Mesothelial cell of epicardium (in vitro differentiated cells): ENCODE results near the gene ZFPM1. TPM values are rescaled to one million over a fixed set of nuclear protein-coding genes. Genes with fewer than 3 reads are reported as not detected.

Experiments
- DNase-seq, 2 experiments: peaks; one replicate each; pipeline ENCODE4 v3.0.0; 2021; ENCODE audit warnings: low spot score in 2 of 2; ENCODE audit not compliant: unreplicated experiment in 2 of 2
- H3K27ac Mint-ChIP-seq: 2 replicates; pipeline ENCODE4 v1.8.0; 2021; ENCODE audit warnings: mixed read lengths
- H3K27me3 Mint-ChIP-seq: 2 replicates; pipeline ENCODE4 v1.8.0; 2021; ENCODE audit warnings: low read depth, mixed read lengths
- H3K36me3 Mint-ChIP-seq: 2 replicates; pipeline ENCODE4 v1.8.0; 2021; ENCODE audit warnings: mixed read lengths
- H3K4me1 Mint-ChIP-seq: 2 replicates; pipeline ENCODE4 v1.8.0; 2021; ENCODE audit warnings: mixed read lengths
- H3K4me3 Mint-ChIP-seq: 2 replicates; pipeline ENCODE4 v1.8.0; 2021; ENCODE audit warnings: mild to moderate bottlenecking, moderate library complexity, mixed read lengths
- H3K9me3 Mint-ChIP-seq: 2 replicates; pipeline ENCODE4 v1.8.0; 2021; ENCODE audit warnings: mixed read lengths
- total RNA-seq: library from RNA; stranded (reverse); gene quantifications from 3 replicates; pipeline ENCODE4 v1.2.1, GENCODE V29; 2021
- TF ChIP-seq, protein P1 (sequence below): fragments of 200-600 bp; sonication (generic); IDR thresholded peaks from one replicate; pipeline ENCODE4 v1.5.0; 2021; ENCODE audit warnings: antibody characterized with exemption; ENCODE audit not compliant: unreplicated experiment

The ZFPM1 gene
- total RNA-seq, 1 donor from 2014 or later, result 56.2 TPM

DNA sequence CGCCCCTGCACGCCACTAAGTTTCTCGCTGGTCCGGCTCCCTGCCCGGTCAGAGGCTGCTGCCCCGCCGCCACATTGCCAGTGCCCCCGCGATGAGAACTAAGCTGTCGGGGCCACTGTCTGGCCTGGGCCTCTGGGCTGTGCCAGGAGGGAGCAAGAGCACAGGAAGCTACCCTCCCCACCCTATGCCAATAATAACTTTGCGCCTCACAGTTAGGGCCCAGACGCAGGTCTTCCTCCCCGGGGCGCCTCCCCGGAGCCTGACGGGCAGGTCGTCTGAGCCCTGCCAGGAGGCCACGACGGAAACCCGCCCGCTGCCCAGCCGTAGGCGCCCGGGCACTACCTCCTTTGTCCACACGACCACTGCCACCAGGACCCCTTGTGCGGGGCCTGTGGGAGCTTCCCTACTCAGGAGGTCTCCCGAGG, 1.5 kb downstream of the ZFPM1 start:
- H3K9me3 Mint-ChIP-seq, result no peaks in the 10 kb centered on the region
- TF ChIP-seq, protein P1, sequence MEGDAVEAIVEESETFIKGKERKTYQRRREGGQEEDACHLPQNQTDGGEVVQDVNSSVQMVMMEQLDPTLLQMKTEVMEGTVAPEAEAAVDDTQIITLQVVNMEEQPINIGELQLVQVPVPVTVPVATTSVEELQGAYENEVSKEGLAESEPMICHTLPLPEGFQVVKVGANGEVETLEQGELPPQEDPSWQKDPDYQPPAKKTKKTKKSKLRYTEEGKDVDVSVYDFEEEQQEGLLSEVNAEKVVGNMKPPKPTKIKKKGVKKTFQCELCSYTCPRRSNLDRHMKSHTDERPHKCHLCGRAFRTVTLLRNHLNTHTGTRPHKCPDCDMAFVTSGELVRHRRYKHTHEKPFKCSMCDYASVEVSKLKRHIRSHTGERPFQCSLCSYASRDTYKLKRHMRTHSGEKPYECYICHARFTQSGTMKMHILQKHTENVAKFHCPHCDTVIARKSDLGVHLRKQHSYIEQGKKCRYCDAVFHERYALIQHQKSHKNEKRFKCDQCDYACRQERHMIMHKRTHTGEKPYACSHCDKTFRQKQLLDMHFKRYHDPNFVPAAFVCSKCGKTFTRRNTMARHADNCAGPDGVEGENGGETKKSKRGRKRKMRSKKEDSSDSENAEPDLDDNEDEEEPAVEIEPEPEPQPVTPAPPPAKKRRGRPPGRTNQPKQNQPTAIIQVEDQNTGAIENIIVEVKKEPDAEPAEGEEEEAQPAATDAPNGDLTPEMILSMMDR, result no peak
- H3K36me3 Mint-ChIP-seq, result no peaks in the 10 kb centered on the region
- H3K4me1 Mint-ChIP-seq, result peaks cover 19% of the 10 kb centered on the region
- peak in 1 of 2 experiments; percentile 52 for DNase-seq
- H3K27ac Mint-ChIP-seq, result peak overlapping the region; percentile 88
- H3K27me3 Mint-ChIP-seq, result peaks cover 4% of the 10 kb centered on the region
- peak overlapping the region; percentile 82 for H3K4me3 Mint-ChIP-seq

DNA sequence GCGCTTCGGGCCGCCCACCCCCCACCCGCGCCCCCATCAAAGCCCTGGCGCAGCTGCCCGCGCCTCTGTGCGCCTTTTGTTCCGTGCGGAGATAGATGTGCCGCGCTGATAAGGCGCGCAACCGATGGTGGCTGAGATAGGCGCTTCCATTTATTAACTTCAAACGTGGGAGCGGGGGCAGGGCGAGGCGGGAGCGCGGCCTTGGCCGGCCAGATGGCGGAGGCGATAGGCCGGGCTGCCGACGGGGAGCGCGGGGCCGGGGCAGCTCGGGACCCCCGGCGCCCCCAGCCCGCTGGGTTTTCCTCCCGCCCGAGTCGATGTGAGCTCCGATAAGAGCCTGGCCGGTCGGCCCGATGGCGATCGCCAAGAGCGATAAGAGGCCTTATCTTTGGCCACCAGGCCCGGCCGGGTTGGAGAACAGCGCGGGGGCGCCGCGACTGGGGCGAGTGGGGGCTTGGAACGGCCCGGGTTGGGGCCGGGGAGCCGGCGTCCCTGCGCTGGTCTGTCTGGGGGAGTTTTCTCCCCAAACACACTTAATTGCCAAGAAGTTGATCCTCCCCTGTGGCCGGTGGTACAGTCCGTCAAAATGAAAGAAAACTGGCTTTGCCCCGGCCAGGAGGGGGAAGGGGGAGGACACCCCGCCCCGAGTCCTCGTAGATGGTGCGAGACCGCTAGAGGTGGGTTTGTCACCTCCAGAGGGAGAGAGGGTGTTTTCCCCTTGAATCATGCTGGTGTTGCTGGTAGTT, 2.7 kb downstream of the ZFPM1 start:
- Mint-ChIP-seq H3K9me3 (no peaks in the 10 kb centered on the region), H3K4me1 (peaks cover 23% of the 10 kb centered on the region), H3K27me3 (peaks cover 4% of the 10 kb centered on the region), H3K36me3 (no peaks in the 10 kb centered on the region), H3K27ac (peak overlapping the region; percentile 50), H3K4me3 (peak overlapping the region; percentile 72)
- DNase-seq, result peak in 1 of 2 experiments; percentile 53
- TF ChIP-seq, protein P1, result no peak

DNA sequence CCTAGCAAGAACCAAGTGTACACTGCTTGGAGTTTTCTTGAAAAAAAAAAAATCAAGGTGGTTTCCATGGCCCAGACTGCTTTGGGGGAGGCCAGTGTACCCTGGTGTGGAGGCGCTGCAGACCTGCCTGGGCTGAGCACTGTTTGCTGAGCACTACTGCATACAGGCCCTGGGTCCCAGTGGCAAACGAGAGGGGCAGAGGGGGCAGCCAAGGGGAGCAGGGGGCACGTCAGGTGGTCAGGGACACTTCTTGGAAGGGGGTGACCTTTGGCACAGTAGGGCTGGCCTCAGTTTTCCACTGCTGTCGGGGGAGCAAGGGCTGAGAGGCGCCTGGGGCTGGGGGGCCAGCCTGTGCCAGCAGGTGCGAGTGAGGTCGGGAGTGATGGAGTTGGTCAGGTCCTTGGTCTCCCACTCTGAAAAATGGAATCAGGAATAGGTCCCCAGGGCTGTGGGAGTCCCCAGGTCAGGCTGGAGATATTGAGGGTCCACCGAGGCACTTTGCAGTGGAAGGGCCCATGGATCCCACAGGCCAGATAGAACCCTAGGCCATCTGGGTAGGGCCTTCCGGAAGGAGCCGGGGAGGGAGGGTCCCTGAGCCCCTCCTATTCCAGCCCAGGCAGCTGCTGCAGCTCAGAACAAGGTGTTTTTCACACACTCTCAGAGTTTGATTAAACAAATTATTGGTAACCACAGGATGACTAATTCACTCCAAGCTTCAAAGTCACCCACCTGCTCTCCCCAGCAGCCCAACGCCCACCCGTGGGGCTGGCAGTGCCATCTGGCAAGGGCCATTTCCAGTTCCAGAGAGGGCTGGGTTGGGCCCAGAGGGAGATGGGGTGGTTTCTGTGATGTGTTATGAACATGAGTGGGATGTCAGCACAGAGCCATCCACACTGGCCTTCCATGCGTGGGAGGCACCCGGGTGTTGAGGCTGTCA, 3.5 kb downstream of the ZFPM1 start:
- no peak overlapping the region for H3K27ac Mint-ChIP-seq
- DNase-seq, result no peak
- TF ChIP-seq, protein P1, result no peak
- H3K27me3 Mint-ChIP-seq, result peaks cover 2% of the 10 kb centered on the region
- H3K9me3 Mint-ChIP-seq, result no peaks in the 10 kb centered on the region
- no peaks in the 10 kb centered on the region for H3K36me3 Mint-ChIP-seq
- H3K4me1 Mint-ChIP-seq, result peaks cover 26% of the 10 kb centered on the region
- peak overlapping the region; percentile 72 for H3K4me3 Mint-ChIP-seq

DNA sequence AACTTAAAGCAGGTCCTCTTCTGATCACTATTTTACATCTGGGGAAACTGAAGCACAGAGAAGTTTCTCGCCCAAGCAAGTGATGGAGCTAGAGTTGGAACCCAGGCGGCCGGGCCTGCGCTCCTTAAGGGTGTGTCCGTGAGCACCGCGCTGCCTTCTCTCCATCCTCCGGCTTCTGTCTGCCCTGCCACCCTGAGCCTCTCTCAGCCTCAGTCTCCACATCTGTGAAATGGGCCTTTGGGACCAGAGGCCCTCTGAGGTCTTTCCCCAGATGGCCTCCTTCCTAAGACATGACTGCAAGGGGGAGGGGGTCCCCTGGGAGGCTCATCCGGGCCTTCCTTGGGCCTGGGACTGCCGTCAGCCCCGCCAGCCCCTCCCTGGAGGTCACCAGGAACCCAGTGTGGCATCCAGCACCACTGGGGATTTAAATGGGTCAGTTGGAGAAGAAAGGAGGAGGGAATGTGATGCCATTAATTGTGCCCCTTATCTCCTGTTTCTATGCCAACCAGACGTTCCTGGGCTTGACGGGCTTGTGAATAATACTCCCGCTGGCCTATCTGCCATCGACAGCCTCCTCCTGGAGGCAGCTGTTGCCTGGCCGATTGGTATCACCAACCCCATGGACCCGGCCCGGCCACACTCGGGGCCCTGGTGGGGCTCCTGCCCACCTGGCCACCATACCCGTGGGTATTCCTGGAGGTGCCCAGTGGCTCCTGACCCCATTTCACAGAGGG, 5.1 kb downstream of the ZFPM1 start:
- TF ChIP-seq, protein P1, result no peak
- peaks cover 30% of the 10 kb centered on the region for H3K4me1 Mint-ChIP-seq
- no peaks in the 10 kb centered on the region for H3K36me3 Mint-ChIP-seq
- H3K27me3 Mint-ChIP-seq, result no peaks in the 10 kb centered on the region
- H3K27ac Mint-ChIP-seq, result no peak overlapping the region
- no peak overlapping the region for H3K4me3 Mint-ChIP-seq
- no peak for DNase-seq
- H3K9me3 Mint-ChIP-seq, result no peaks in the 10 kb centered on the region

DNA sequence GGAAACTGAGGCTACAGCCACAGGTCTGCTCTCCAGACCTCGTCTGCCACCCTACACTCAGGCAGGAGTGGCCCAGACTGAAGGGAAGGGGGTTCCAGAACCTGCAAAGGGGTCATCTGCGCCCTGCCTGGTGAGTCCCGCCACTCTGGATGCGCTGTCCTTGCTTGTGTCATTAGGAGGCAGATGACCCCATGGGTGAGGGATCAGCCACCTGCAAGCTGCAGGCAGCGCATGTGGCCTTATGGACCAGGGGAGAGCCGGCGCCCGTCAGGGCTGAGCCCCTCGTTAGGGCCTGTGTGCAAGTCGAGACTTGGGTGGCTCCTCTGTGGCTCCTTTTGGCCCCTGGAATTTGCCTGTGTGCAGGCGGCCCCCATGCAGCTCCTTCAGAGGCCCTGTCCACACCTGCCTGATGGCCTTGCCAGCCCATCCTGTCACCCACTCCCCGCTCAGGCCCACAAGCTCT, 5.7 kb downstream of the ZFPM1 start:
- no peak for DNase-seq
- H3K9me3 Mint-ChIP-seq, result no peaks in the 10 kb centered on the region
- peaks cover 35% of the 10 kb centered on the region for H3K4me1 Mint-ChIP-seq
- no peak overlapping the region for H3K4me3 Mint-ChIP-seq
- TF ChIP-seq, protein P1, result no peak
- no peaks in the 10 kb centered on the region for H3K27me3 Mint-ChIP-seq
- no peaks in the 10 kb centered on the region for H3K36me3 Mint-ChIP-seq
- peak overlapping the region; percentile 12 for H3K27ac Mint-ChIP-seq
